Retina (tissue), 1 donor: Measurements from ENCODE around the gene GABARAPL2.

ENCODE experiments used
- DNase-seq: peaks from one replicate; pipeline ENCODE4 v3.0.0-alpha.2; 2016

Gene GABARAPL2

GRCh38 chr16:75555213-75555706 is 10.9 kb upstream of the GABARAPL2 start:
- peak; percentile 88 for DNase-seq

GRCh38 chr16:75555707-75556430 is 10.3 kb upstream of the GABARAPL2 start, which contains the start of gene TMEM231:
Gene TMEM231, minus strand, starts transcription at chr16:75556252. Its CDS starts 43 bp downstream, at chr16:75556209.
- peak; percentile 95 for DNase-seq

GRCh38 chr16:75556431-75556950 is 9.7 kb upstream of the GABARAPL2 start:
- no peak for DNase-seq

- DNase-seq, result no peak
Measured at GRCh38 chr16:75558846-75559401, 7.3 kb upstream of the GABARAPL2 start.

- DNase-seq, result no peak
Measured at GRCh38 chr16:75559564-75560372, 6.4 kb upstream of the GABARAPL2 start.

GRCh38 chr16:75565640-75566039 is 539 bp upstream of the GABARAPL2 start:
- no peak for DNase-seq

GRCh38 chr16:75566758-75567255 is 628 bp downstream of the GABARAPL2 start:
- DNase-seq, result no peak

- DNase-seq, result no peak
Measured at GRCh38 chr16:75567911-75568310, 1.7 kb downstream of the GABARAPL2 start.

- no peak for DNase-seq
Measured at GRCh38 chr16:75570396-75571065, 4.4 kb downstream of the GABARAPL2 start.

- DNase-seq, result no peak
Measured at GRCh38 chr16:75572864-75573542, 6.8 kb downstream of the GABARAPL2 start.

- no peak for DNase-seq
Measured at GRCh38 chr16:75573955-75574354, 7.8 kb downstream of the GABARAPL2 start.

- no peak for DNase-seq
Measured at GRCh38 chr16:75575958-75576357, 9.8 kb downstream of the GABARAPL2 start.

- no peak for DNase-seq
Measured at GRCh38 chr16:75576384-75576811, 10.2 kb downstream of the GABARAPL2 start.

GRCh38 chr16:75578212-75578611 is 12.0 kb downstream of the GABARAPL2 start:
- DNase-seq, result no peak

- no peak for DNase-seq
Measured at GRCh38 chr16:75578725-75579124, 12.5 kb downstream of the GABARAPL2 start.

- DNase-seq, result no peak
Measured at GRCh38 chr16:75579281-75579834, 13.2 kb downstream of the GABARAPL2 start.

- no peak for DNase-seq
Measured at GRCh38 chr16:75584108-75584507, 17.9 kb downstream of the GABARAPL2 start.

GRCh38 chr16:75588716-75589115 is 22.5 kb downstream of the GABARAPL2 start:
- DNase-seq, result no peak

- no peak for DNase-seq
Measured at GRCh38 chr16:75589306-75589705, 23.1 kb downstream of the GABARAPL2 start.

GRCh38 chr16:75590920-75591843 is 25.0 kb downstream of the GABARAPL2 start:
- no peak for DNase-seq
